HEK293 (cell line): ENCODE results near the gene MPPED2.

Source experiments
- CTCF ChIA-PET: fragments of 350-600 bp; formaldehyde crosslinking; extraction: SDS; loops from one replicate; lab custom pipeline; 2021; ENCODE audit warnings: antibody characterized with exemption; lab: Yijun Ruan, JAX
- POLR2A ChIA-PET: fragments of 300-600 bp; formaldehyde crosslinking; extraction: SDS; loops from one replicate; lab custom pipeline; 2020; ENCODE audit warnings: antibody characterized with exemption, inconsistent platforms; lab: Yijun Ruan, JAX
- H3K27ac ChIP-seq: fragments of 200-500 bp; sonication (Bioruptor generic); 2 replicates; pipeline ENCODE4 v1.5.1; 2014; ENCODE audit warnings: low read depth, low read length, control low read depth, inconsistent platforms; ENCODE audit errors: extremely low read depth
- H3K36me3 ChIP-seq, 2 experiments: fragments of 200-500 bp in 1 of 2; sonication (Bioruptor generic) in 1 of 2; 1 replicate in 1 of 2; 2 replicates in 1 of 2; pipeline ENCODE4 v1.5.1; 2014 to 2017; ENCODE audit warnings: inconsistent platforms in 2 of 2, low read length in 2 of 2; ENCODE audit not compliant: control insufficient read depth in 2 of 2, insufficient read depth in 1 of 2
- H3K4me1 ChIP-seq: fragments of 200-500 bp; sonication (Bioruptor generic); 2 replicates; pipeline ENCODE4 v1.5.1; 2014; ENCODE audit warnings: mild to moderate bottlenecking, low read length, inconsistent platforms; ENCODE audit not compliant: control insufficient read depth, insufficient read depth
- H3K4me3 ChIP-seq: 2 replicates; pipeline ENCODE4 v1.5.1; 2011; ENCODE audit warnings: low read depth, mild to moderate bottlenecking, control low read depth, low read length, moderate library complexity
- H3K9me3 ChIP-seq: fragments of 200-500 bp; sonication (Bioruptor generic); 2 replicates; pipeline ENCODE4 v1.5.1; 2014; ENCODE audit warnings: low read depth, low read length, inconsistent platforms; ENCODE audit not compliant: control insufficient read depth, insufficient read depth
- ELK4 ChIP-seq: IDR thresholded peaks from 2 replicates; pipeline ENCODE4 v1.6.1; 2011; ENCODE audit warnings: mild to moderate bottlenecking, low read depth, low read length, borderline replicate concordance
- KLF7 ChIP-seq: fragments of 450-650 bp; formaldehyde crosslinking; IDR thresholded peaks from 2 replicates; pipeline ENCODE4 v1.5.1; 2016; ENCODE audit warnings: missing biosample characterization, missing genetic modification characterization, borderline replicate concordance
- KLF9 ChIP-seq: fragments of 450-650 bp; formaldehyde crosslinking; IDR thresholded peaks from 2 replicates; pipeline ENCODE4 v1.5.1; 2016; ENCODE audit warnings: missing biosample characterization, missing genetic modification characterization, low read depth
- SALL2 ChIP-seq: fragments of 450-650 bp; formaldehyde crosslinking; IDR thresholded peaks from 2 replicates; pipeline ENCODE4 v1.5.0; 2017; ENCODE audit warnings: missing biosample characterization, mild to moderate bottlenecking, missing genetic modification characterization, borderline replicate concordance
- SETDB1 ChIP-seq: IDR thresholded peaks from one replicate; pipeline ENCODE4 v1.6.1; 2017; ENCODE audit warnings: mild to moderate bottlenecking, low read length, moderate library complexity, mixed read lengths; ENCODE audit not compliant: insufficient read length
- TCF7L2 ChIP-seq: IDR thresholded peaks from 2 replicates; pipeline ENCODE4 v1.6.1; 2011; ENCODE audit warnings: low read depth, mild to moderate bottlenecking, inconsistent platforms, low read length, moderate library complexity, borderline replicate concordance
- YY1 ChIP-seq: fragments of 450-650 bp; formaldehyde crosslinking; IDR thresholded peaks from 2 replicates; pipeline ENCODE4 v1.5.1; 2018; ENCODE audit warnings: missing biosample characterization, missing genetic modification characterization
- ZBTB48 ChIP-seq: fragments of 450-650 bp; formaldehyde crosslinking; IDR thresholded peaks from 2 replicates; pipeline ENCODE4 v1.5.1; 2016; ENCODE audit warnings: missing biosample characterization, missing genetic modification characterization
- ZNF10 ChIP-seq: fragments of 450-650 bp; formaldehyde crosslinking; IDR thresholded peaks from 2 replicates; pipeline ENCODE4 v1.5.1; 2017; ENCODE audit warnings: missing biosample characterization, missing genetic modification characterization
- ZNF19 ChIP-seq: fragments of 450-650 bp; formaldehyde crosslinking; IDR thresholded peaks from 2 replicates; pipeline ENCODE4; 2016; ENCODE audit warnings: missing biosample characterization, missing genetic modification characterization, low read depth
- ZNF24 ChIP-seq: fragments of 450-650 bp; formaldehyde crosslinking; IDR thresholded peaks from 2 replicates; pipeline ENCODE4 v1.5.1; 2016; ENCODE audit warnings: missing biosample characterization, missing genetic modification characterization
- ZNF280C ChIP-seq: fragments of 450-650 bp; formaldehyde crosslinking; IDR thresholded peaks from 2 replicates; pipeline ENCODE4 v1.5.1; 2016; ENCODE audit warnings: missing biosample characterization, missing genetic modification characterization
- ZNF280D ChIP-seq: fragments of 450-650 bp; formaldehyde crosslinking; IDR thresholded peaks from 2 replicates; pipeline ENCODE4 v1.5.1; 2016; ENCODE audit warnings: missing biosample characterization, missing genetic modification characterization
- ZNF354C ChIP-seq: fragments of 450-650 bp; formaldehyde crosslinking; IDR thresholded peaks from 2 replicates; pipeline ENCODE4 v1.5.1; 2016; ENCODE audit warnings: missing biosample characterization, missing genetic modification characterization, low read depth, borderline replicate concordance
- ZNF391 ChIP-seq: fragments of 450-650 bp; formaldehyde crosslinking; IDR thresholded peaks from 2 replicates; pipeline ENCODE4 v1.5.1; 2016; ENCODE audit warnings: low read depth, missing biosample characterization, missing genetic modification characterization, borderline replicate concordance
- ZNF423 ChIP-seq: fragments of 450-650 bp; formaldehyde crosslinking; IDR thresholded peaks from 2 replicates; pipeline ENCODE4 v1.5.1; 2016; ENCODE audit warnings: missing biosample characterization, missing genetic modification characterization
- ZNF433 ChIP-seq: fragments of 450-650 bp; formaldehyde crosslinking; IDR thresholded peaks from 2 replicates; pipeline ENCODE4 v1.5.1; 2016; ENCODE audit warnings: missing biosample characterization, missing genetic modification characterization, low read depth
- ZNF48 ChIP-seq: fragments of 450-650 bp; formaldehyde crosslinking; IDR thresholded peaks from 2 replicates; pipeline ENCODE4 v1.5.1; 2016; ENCODE audit warnings: missing biosample characterization, missing genetic modification characterization
- ZNF580 ChIP-seq: fragments of 450-650 bp; formaldehyde crosslinking; IDR thresholded peaks from 2 replicates; pipeline ENCODE4 v1.5.1; 2016; ENCODE audit warnings: missing biosample characterization, missing genetic modification characterization
- ZNF600 ChIP-seq: fragments of 450-650 bp; formaldehyde crosslinking; IDR thresholded peaks from 2 replicates; pipeline ENCODE4 v1.5.1; 2016; ENCODE audit warnings: missing biosample characterization, missing genetic modification characterization
- ZNF629 ChIP-seq: fragments of 450-650 bp; formaldehyde crosslinking; IDR thresholded peaks from 2 replicates; pipeline ENCODE4 v1.5.1; 2017; ENCODE audit warnings: missing biosample characterization, missing genetic modification characterization
- ZNF670 ChIP-seq: fragments of 450-650 bp; formaldehyde crosslinking; IDR thresholded peaks from 2 replicates; pipeline ENCODE4 v1.5.1; 2016; ENCODE audit warnings: missing biosample characterization, missing genetic modification characterization, low read depth
- ZNF701 ChIP-seq: fragments of 450-650 bp; formaldehyde crosslinking; IDR thresholded peaks from 2 replicates; pipeline ENCODE4 v1.5.1; 2016; ENCODE audit warnings: missing biosample characterization, missing genetic modification characterization
- ZNF777 ChIP-seq: fragments of 450-650 bp; formaldehyde crosslinking; IDR thresholded peaks from 2 replicates; pipeline ENCODE4 v1.5.1; 2017; ENCODE audit warnings: missing biosample characterization, missing genetic modification characterization, borderline replicate concordance
- ZSCAN16 ChIP-seq: fragments of 450-650 bp; formaldehyde crosslinking; IDR thresholded peaks from 2 replicates; pipeline ENCODE4 v1.5.1; 2016; ENCODE audit warnings: missing biosample characterization, missing genetic modification characterization
- ZSCAN18 ChIP-seq: fragments of 450-650 bp; formaldehyde crosslinking; IDR thresholded peaks from 2 replicates; pipeline ENCODE4 v1.5.1; 2016; ENCODE audit warnings: missing biosample characterization, missing genetic modification characterization
- ZXDB ChIP-seq: fragments of 450-650 bp; formaldehyde crosslinking; IDR thresholded peaks from 2 replicates; pipeline ENCODE4 v1.5.1; 2016; ENCODE audit warnings: missing biosample characterization, missing genetic modification characterization

Gene MPPED2

GRCh38 chr11:30365793-30366517, 220.2 kb downstream of the MPPED2 start (continued):
- TF ChIP-seq ZXDB (tag by site-specific recombination) (no peak), ZNF777 (no peak), YY1 (no peak), ZNF19 (tag by site-specific recombination) (no peak), ZNF701 (no peak), ZNF423 (no peak), ZNF48 (tag by site-specific recombination) (no peak), ZSCAN16 (tag by site-specific recombination) (no peak), ELK4 (no peak)
- TF ChIP-seq, all 188 proteins: peak for 0

- POLR2A ChIA-PET: interaction anchor here (1.4 kb wide), 1 partner anchor 42 kb away, joined by 5 read pairs; the partner anchor contains the start of gene ARL14EP
- H3K4me1 ChIP-seq: no peaks in the 10 kb centered on the region
- TF ChIP-seq KLF7 (tag by site-specific recombination) (no peak), ZNF580 (no peak), TCF7L2 (no peak), ZNF354C (tag by site-specific recombination) (no peak), ZNF280C (tag by site-specific recombination) (no peak), ZNF433 (no peak), SETDB1 (no peak), ZNF629 (tag by site-specific recombination) (no peak), KLF9 (tag by site-specific recombination) (no peak), ZNF280D (tag by site-specific recombination) (no peak), ZSCAN18 (tag by site-specific recombination) (no peak), ZNF391 (no peak), SALL2 (no peak), ZNF670 (no peak), ZNF24 (tag by site-specific recombination) (no peak), ZNF600 (tag by site-specific recombination) (no peak), ZNF10 (no peak), ZBTB48 (no peak)
Observed at GRCh38 chr11:30364837-30365482, 221.2 kb downstream of the MPPED2 start.

More at GRCh38 chr11:30364837-30365482, 221.2 kb downstream of the MPPED2 start:
- H3K4me3 ChIP-seq: no peak overlapping the region
- no peaks in the 10 kb centered on the region for H3K36me3 ChIP-seq
- H3K27ac ChIP-seq: no peak overlapping the region
- H3K9me3 ChIP-seq: no peaks in the 10 kb centered on the region
- CTCF ChIA-PET: interaction anchor here (1.0 kb wide), 1 partner anchor 491 kb away, joined by 4 read pairs; no protein-coding TSS in a partner anchor
